Mononuclear cell (primary cell): ENCODE data around the gene VWA8. TPM values are rescaled to one million over a fixed set of nuclear protein-coding genes. Genes with fewer than 3 reads are reported as not detected.
A peak's percentile ranks its signal among the peaks of the same experiment; 100 is the strongest.

Experiments used
- H3K27me3 ChIP-seq: 2 replicates; pipeline ENCODE4 v1.6.0; 2011; ENCODE audit warnings: low read length, control low read depth; ENCODE audit not compliant: insufficient read depth
- H3K4me1 ChIP-seq: 2 replicates; pipeline ENCODE4 v1.5.1; 2011; ENCODE audit warnings: mild to moderate bottlenecking, low read length, control low read depth; ENCODE audit not compliant: insufficient read depth
- H3K4me3 ChIP-seq: 2 replicates; pipeline ENCODE4 v1.5.1; 2011; ENCODE audit warnings: mild to moderate bottlenecking, low read length, moderate library complexity
- H3K9me3 ChIP-seq: 2 replicates; pipeline ENCODE4 v1.5.1; 2011; ENCODE audit warnings: low read depth, mild to moderate bottlenecking, control low read depth, low read length
- total RNA-seq: library from RNA; depleted of rRNA; stranded (reverse); fragments of >200 nt; gene quantifications from one replicate; pipeline ENCODE4 v1.2.3, GENCODE V29; 2012

VWA8 gene
- 18.6 TPM for total RNA-seq

GRCh38 chr13:41960637-41961465, at the start of gene VWA8:
Gene VWA8 (minus strand): TSS chr13:41961109. CDS start chr13:41961015, 94 bp downstream.
- Histone ChIP-seq H3K4me3 (peak within 1 kb of the TSS; percentile 59), H3K4me1 (peaks cover 16% of the 10 kb centered on the region), H3K9me3 (no peaks in the 10 kb centered on the region), H3K27me3 (no peaks in the 10 kb centered on the region)

- H3K4me1 ChIP-seq = no peaks in the 10 kb centered on the region
- H3K27me3 ChIP-seq = no peaks in the 10 kb centered on the region
- no peaks in the 10 kb centered on the region for H3K9me3 ChIP-seq
- no peak overlapping the region for H3K4me3 ChIP-seq
These were observed 48.1 kb upstream of the VWA8 start for GRCh38 chr13:42009057-42009456.

- H3K4me1 ChIP-seq = no peaks in the 10 kb centered on the region
- no peaks in the 10 kb centered on the region for H3K27me3 ChIP-seq
- H3K4me3 ChIP-seq = no peak overlapping the region
- H3K9me3 ChIP-seq = no peaks in the 10 kb centered on the region
These were observed 46.9 kb upstream of the VWA8 start for GRCh38 chr13:42007844-42008243.

GRCh38 chr13:42002066-42002465, 41.2 kb upstream of the VWA8 start:
- no peaks in the 10 kb centered on the region for H3K27me3 ChIP-seq
- no peak overlapping the region for H3K4me3 ChIP-seq

GRCh38 chr13:42001580-42001979, 40.7 kb upstream of the VWA8 start:
- no peaks in the 10 kb centered on the region for H3K4me1 ChIP-seq
- H3K27me3 ChIP-seq = no peaks in the 10 kb centered on the region
- no peak overlapping the region for H3K4me3 ChIP-seq
- no peaks in the 10 kb centered on the region for H3K9me3 ChIP-seq

More at GRCh38 chr13:42002066-42002465, 41.2 kb upstream of the VWA8 start:
- no peaks in the 10 kb centered on the region for H3K4me1 ChIP-seq
- no peaks in the 10 kb centered on the region for H3K9me3 ChIP-seq

GRCh38 chr13:42000846-42001245, 39.9 kb upstream of the VWA8 start:
- no peak overlapping the region for H3K4me3 ChIP-seq
- H3K4me1 ChIP-seq = peaks cover 3% of the 10 kb centered on the region

GRCh38 chr13:41997396-41997795, 36.5 kb upstream of the VWA8 start:
- peaks cover 3% of the 10 kb centered on the region for H3K4me1 ChIP-seq
- no peaks in the 10 kb centered on the region for H3K27me3 ChIP-seq
- H3K4me3 ChIP-seq = no peak overlapping the region
- no peaks in the 10 kb centered on the region for H3K9me3 ChIP-seq

More at GRCh38 chr13:42000846-42001245, 39.9 kb upstream of the VWA8 start:
- Histone ChIP-seq H3K27me3 (no peaks in the 10 kb centered on the region), H3K9me3 (no peaks in the 10 kb centered on the region)

GRCh38 chr13:41995946-41996345, 35.0 kb upstream of the VWA8 start:
- Histone ChIP-seq H3K4me3 (no peak overlapping the region), H3K4me1 (peaks cover 3% of the 10 kb centered on the region), H3K9me3 (no peaks in the 10 kb centered on the region), H3K27me3 (no peaks in the 10 kb centered on the region)

- H3K4me3 ChIP-seq = no peak overlapping the region
- no peaks in the 10 kb centered on the region for H3K27me3 ChIP-seq
- peaks cover 3% of the 10 kb centered on the region for H3K4me1 ChIP-seq
- H3K9me3 ChIP-seq = no peaks in the 10 kb centered on the region
These were observed 34.4 kb upstream of the VWA8 start for GRCh38 chr13:41995336-41995735.

GRCh38 chr13:41994696-41995095, 33.8 kb upstream of the VWA8 start:
- Histone ChIP-seq H3K4me1 (peaks cover 3% of the 10 kb centered on the region), H3K9me3 (no peaks in the 10 kb centered on the region), H3K27me3 (no peaks in the 10 kb centered on the region), H3K4me3 (no peak overlapping the region)

GRCh38 chr13:41991936-41992335, 31.0 kb upstream of the VWA8 start:
- peaks cover 3% of the 10 kb centered on the region for H3K4me1 ChIP-seq

GRCh38 chr13:41988244-41988643, 27.3 kb upstream of the VWA8 start:
- no peak overlapping the region for H3K4me3 ChIP-seq
- no peaks in the 10 kb centered on the region for H3K27me3 ChIP-seq
- no peaks in the 10 kb centered on the region for H3K9me3 ChIP-seq
- no peaks in the 10 kb centered on the region for H3K4me1 ChIP-seq

More at GRCh38 chr13:41991936-41992335, 31.0 kb upstream of the VWA8 start:
- H3K9me3 ChIP-seq = no peaks in the 10 kb centered on the region
- no peak overlapping the region for H3K4me3 ChIP-seq
- H3K27me3 ChIP-seq = no peaks in the 10 kb centered on the region

- Histone ChIP-seq H3K4me3 (no peak overlapping the region), H3K27me3 (no peaks in the 10 kb centered on the region), H3K9me3 (no peaks in the 10 kb centered on the region), H3K4me1 (no peaks in the 10 kb centered on the region)
These were observed 25.0 kb upstream of the VWA8 start for GRCh38 chr13:41985788-41986508.

- Histone ChIP-seq H3K4me1 (no peaks in the 10 kb centered on the region), H3K4me3 (no peak overlapping the region), H3K27me3 (no peaks in the 10 kb centered on the region), H3K9me3 (no peaks in the 10 kb centered on the region)
These were observed 21.2 kb upstream of the VWA8 start for GRCh38 chr13:41981951-41982715.

- Histone ChIP-seq H3K4me3 (no peak overlapping the region), H3K9me3 (no peaks in the 10 kb centered on the region), H3K4me1 (no peaks in the 10 kb centered on the region), H3K27me3 (no peaks in the 10 kb centered on the region)
These were observed 17.1 kb upstream of the VWA8 start for GRCh38 chr13:41978007-41978406.
